NCI-H510A treated with DMSO at 0.1 percent for 48 hours (cell line): ENCODE measurements around the gene ARHGAP24.
"Not testable (repeated sequence)": the region's sequence is repeated elsewhere in the genome, so short reads cannot be mapped to it uniquely, and the experiment has no call there.

ENCODE experiments used
- DNase-seq: peaks from one replicate; lab custom pipeline; 2025; lab: John Stamatoyannopoulos, UW

The ARHGAP24 gene

DNA sequence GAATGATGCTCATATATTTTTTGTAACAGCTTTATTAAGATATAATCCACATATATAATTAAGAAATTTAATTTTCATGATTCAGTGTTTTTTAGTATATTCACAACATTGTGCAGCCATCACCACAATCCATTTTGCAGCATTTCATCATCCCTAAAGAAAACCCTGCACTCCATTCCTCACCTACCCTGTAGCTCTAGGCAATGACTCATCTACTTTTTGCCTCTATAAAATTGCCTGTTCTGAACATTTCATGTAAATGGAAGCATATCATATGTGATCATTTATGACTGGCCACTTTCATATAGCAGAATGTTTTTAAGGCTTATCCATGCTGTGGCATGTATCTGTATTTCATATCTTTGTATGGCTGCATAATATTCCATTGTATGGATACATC, 545.0 kb downstream of the ARHGAP24 start:
- no peak for DNase-seq

GRCh38 chr4:86021671-86022070, 546.7 kb downstream of the ARHGAP24 start:
- DNase-seq: not testable (repeated sequence)

GRCh38 chr4:86026720-86027119, 551.8 kb downstream of the ARHGAP24 start:
- DNase-seq: no peak

GRCh38 chr4:86031927-86032326, 557.0 kb downstream of the ARHGAP24 start:
- no peak for DNase-seq

DNA sequence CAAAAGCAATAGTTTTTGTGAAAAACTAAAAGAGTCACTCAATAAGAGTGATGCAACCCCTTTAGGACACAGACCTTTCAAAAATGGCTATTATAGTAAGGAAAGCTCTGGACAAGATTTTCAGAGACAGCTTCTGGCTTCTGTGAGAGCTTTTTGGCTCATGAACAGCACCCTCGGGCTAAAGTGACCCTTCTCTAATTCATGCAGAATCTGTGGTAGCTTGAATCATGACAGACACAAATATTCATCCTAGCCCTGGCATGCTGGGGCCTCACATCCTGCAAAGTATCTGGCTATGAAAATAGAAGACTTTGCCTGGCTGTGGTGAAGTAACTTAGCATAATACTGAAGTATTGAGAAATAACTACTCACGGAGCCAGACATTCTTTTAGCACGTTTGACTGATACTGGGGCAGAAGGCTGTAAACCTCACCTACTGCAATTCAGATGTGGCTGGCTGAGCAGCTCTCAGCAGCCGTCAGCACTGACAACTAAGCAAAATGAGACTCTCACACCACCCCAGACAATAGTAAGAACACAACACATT, 557.6 kb downstream of the ARHGAP24 start:
- no peak for DNase-seq

- DNase-seq: no peak
These were observed 558.2 kb downstream of the ARHGAP24 start for GRCh38 chr4:86033171-86033570.

- no peak for DNase-seq
These were observed 559.7 kb downstream of the ARHGAP24 start for GRCh38 chr4:86034616-86035015.

GRCh38 chr4:86035688-86036087, 560.7 kb downstream of the ARHGAP24 start:
- no peak for DNase-seq

- peak; percentile 10 for DNase-seq
These were observed 561.8 kb downstream of the ARHGAP24 start for GRCh38 chr4:86036736-86037135.

DNA sequence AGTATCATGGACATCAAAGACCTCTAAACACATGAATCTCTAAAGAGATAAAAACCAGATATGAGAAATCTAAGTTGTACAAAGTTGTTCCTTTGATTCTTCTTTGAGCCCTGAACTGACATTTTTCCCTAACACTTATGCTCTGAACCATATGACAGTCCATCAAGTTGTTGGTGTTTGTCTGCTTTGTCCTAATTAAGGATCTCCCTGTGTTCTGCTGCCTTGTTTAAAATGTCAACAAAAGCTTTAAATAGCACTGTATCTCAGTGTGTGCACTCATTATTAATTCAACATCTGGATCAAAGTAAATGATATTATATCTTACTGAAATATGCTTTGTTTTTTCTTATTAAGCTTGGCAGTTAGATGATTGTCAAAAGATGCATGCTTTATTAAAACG, 563.1 kb downstream of the ARHGAP24 start:
- DNase-seq: peak; percentile 11

DNA sequence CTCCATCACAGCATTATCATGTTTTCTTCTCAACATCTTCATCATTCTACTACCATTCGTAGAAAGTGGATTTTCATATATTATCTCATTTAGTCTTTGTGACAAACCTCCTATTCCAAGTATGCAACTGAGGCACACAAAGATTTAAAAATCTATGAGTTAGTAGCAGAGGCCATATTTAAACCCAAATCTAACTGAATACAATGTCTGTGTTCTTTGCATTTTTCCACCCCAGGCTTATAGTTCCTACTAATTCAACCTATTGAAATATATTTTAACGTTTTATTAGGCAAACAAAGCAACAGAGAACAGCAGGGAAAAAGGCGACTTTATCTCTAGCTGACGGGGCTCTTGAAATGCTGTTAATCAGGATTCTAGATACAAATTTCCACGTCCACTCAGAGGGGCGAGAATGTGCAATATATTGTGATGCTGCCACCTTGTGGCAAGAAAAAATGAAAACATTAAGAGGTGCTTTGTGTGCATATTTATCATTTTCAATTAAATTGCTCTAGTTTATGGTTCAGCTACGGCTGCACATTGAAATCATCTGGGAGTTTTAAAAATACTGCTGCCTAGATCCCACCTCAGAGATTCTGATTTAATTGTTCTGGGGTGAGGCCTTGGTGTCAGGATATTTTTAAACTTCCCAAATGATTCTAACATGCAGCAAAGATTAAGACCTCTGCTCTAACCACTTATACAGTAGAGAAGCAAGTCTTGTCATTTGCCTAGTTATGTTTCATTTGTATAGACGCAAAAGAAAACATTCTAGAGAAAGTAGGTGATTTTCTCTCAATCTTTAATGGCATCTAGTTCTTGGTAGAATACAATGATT, 569.0 kb downstream of the ARHGAP24 start:
- peak; percentile 60 for DNase-seq

- DNase-seq: no peak
These were observed 569.6 kb downstream of the ARHGAP24 start for GRCh38 chr4:86044593-86044985.

DNA sequence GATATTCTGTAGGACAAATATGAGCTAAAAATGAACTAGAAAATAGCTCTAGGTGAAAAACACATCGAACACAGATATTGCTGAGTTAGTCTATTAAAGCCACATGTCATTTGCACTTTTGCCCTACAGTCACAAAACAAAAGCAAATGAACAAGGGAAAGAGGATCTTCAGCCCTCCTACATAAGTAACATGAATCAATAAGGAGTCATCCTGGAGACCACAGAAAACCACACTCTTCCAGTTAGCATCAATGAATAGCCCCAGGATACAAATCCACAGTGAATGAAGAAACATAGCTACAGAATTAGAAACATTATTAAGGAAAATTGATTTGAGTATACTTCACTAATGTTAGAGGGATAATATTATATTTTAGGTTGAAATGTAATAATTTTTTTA, 573.5 kb downstream of the ARHGAP24 start:
- DNase-seq: no peak

GRCh38 chr4:86050496-86050895, 575.5 kb downstream of the ARHGAP24 start:
- DNase-seq: no peak
